HepG2 (cell line): ENCODE measurements around the gene LMAN2L. TPM values are rescaled to one million over a fixed set of nuclear protein-coding genes. Genes with fewer than 3 reads are reported as not detected.

Experiments used
- BCL6 ChIP-seq: IDR thresholded peaks from 2 replicates; pipeline ENCODE4 v1.6.1; 2016; ENCODE audit warnings: missing genetic modification reagents, missing compliant biosample characterization
- EP300 ChIP-seq, 3 experiments: sonication (generic) in 1 of 3; formaldehyde crosslinking in 1 of 3; IDR thresholded peaks; 2 replicates each; pipeline versions ENCODE4 v1.5.1 to v1.6.1; 2011 to 2020; ENCODE audit warnings: low read depth in 2 of 3, low read length in 2 of 3, borderline replicate concordance in 1 of 3, improper control_type of control experiment in 1 of 3, mild to moderate bottlenecking in 1 of 3, missing genetic modification reagents in 1 of 3, moderate library complexity in 1 of 3
- HDAC2 ChIP-seq: sonication (generic); formaldehyde crosslinking; IDR thresholded peaks from 2 replicates; pipeline ENCODE4 v1.4.0; 2020; ENCODE audit warnings: missing genetic modification reagents
- JARID2 ChIP-seq: sonication (generic); formaldehyde crosslinking; IDR thresholded peaks from 2 replicates; pipeline ENCODE4 v1.8.1; 2023; ENCODE audit warnings: missing genetic modification reagents, inconsistent platforms; ENCODE audit not compliant: insufficient replicate concordance
- KMT2A ChIP-seq: sonication (generic); formaldehyde crosslinking; IDR thresholded peaks from 2 replicates; pipeline ENCODE4 v1.4.0; 2020; ENCODE audit warnings: missing genetic modification reagents
- MEIS1 ChIP-seq: sonication (generic); formaldehyde crosslinking; IDR thresholded peaks from 2 replicates; pipeline ENCODE4 v1.9.0; 2021; ENCODE audit warnings: mild to moderate bottlenecking, missing genetic modification reagents, moderate library complexity, borderline replicate concordance
- NR1H2 ChIP-seq: sonication (generic); formaldehyde crosslinking; IDR thresholded peaks from 2 replicates; pipeline ENCODE4 v1.8.1; 2022; ENCODE audit warnings: low read depth, missing genetic modification reagents, borderline replicate concordance
- NRL ChIP-seq: sonication (generic); formaldehyde crosslinking; IDR thresholded peaks from 2 replicates; pipeline ENCODE4 v1.5.0; 2020; ENCODE audit warnings: missing genetic modification reagents, mild to moderate bottlenecking, moderate library complexity, borderline replicate concordance
- POLR2G ChIP-seq: fragments of 200-400 bp; formaldehyde crosslinking; IDR thresholded peaks from 2 replicates; pipeline ENCODE4 v1.6.1; 2018; ENCODE audit warnings: mild to moderate bottlenecking, low read depth, low read length, moderate library complexity
- SP1 ChIP-seq, 2 experiments: fragments of 450-650 bp in 1 of 2; sonication (generic) in 1 of 2; formaldehyde crosslinking in 1 of 2; IDR thresholded peaks; 2 replicates each; pipeline versions ENCODE4 v1.4.0 to v1.6.1; 2016 to 2020; ENCODE audit warnings: missing genetic modification reagents in 1 of 2
- ZFP62 ChIP-seq: sonication (generic); formaldehyde crosslinking; IDR thresholded peaks from 2 replicates; pipeline ENCODE4 v1.4.0; 2020; ENCODE audit warnings: missing genetic modification reagents
- ZNF382 ChIP-seq: sonication (generic); formaldehyde crosslinking; IDR thresholded peaks from 2 replicates; pipeline ENCODE4 v1.5.0; 2020; ENCODE audit warnings: missing genetic modification reagents, mild to moderate bottlenecking, borderline replicate concordance
- ZNF484 ChIP-seq: sonication (generic); formaldehyde crosslinking; IDR thresholded peaks from 2 replicates; pipeline ENCODE4 v1.5.1; 2020; ENCODE audit warnings: mild to moderate bottlenecking, low read depth, missing genetic modification reagents, borderline replicate concordance
- ZNF839 ChIP-seq: sonication (generic); formaldehyde crosslinking; IDR thresholded peaks from 2 replicates; pipeline ENCODE4 v1.4.0; 2020; ENCODE audit warnings: missing genetic modification reagents, mild to moderate bottlenecking, borderline replicate concordance
- polyA plus RNA-seq, 8 experiments: library from polyadenylated mRNA; depleted of rRNA in 3 of 8; stranded (reverse) in 7 of 8; unstranded in 1 of 8; fragments of >200 nt; fragmentation: Illumina TruSeq in 4 of 8; extraction: Trizol in 4 of 8; gene quantifications; 2 replicates each; pipeline versions ENCODE4 v1.2.1 to v1.2.3, GENCODE V29; 2011 to 2016; ENCODE audit warnings: low read depth in 4 of 8, missing spikeins in 1 of 8, mixed read lengths in 1 of 8; ENCODE audit not compliant: insufficient read depth in 1 of 8
- total RNA-seq, 5 experiments: library from RNA; depleted of rRNA; stranded (reverse); fragments of >200 nt; fragmentation: Illumina TruSeq; extraction: Trizol; gene quantifications; 2 replicates each; pipeline ENCODE4 v1.2.3, GENCODE V29; 2016; ENCODE audit warnings: low read depth in 1 of 5
- TF ChIP-seq, protein P1 (sequence below): sonication (generic); formaldehyde crosslinking; IDR thresholded peaks from 2 replicates; pipeline ENCODE4 v1.5.1; 2020; ENCODE audit warnings: mild to moderate bottlenecking, missing genetic modification reagents
- TF ChIP-seq, protein P2 (sequence below): sonication (generic); formaldehyde crosslinking; IDR thresholded peaks from 2 replicates; pipeline ENCODE4 v1.5.0; 2020; ENCODE audit warnings: missing genetic modification reagents, mild to moderate bottlenecking, borderline replicate concordance
- TF ChIP-seq, protein P3 (sequence below): sonication (generic); formaldehyde crosslinking; IDR thresholded peaks from 2 replicates; pipeline ENCODE4 v1.4.0; 2020; ENCODE audit warnings: missing genetic modification reagents
- TF ChIP-seq, protein P4 (sequence below): sonication (generic); formaldehyde crosslinking; IDR thresholded peaks from 2 replicates; pipeline ENCODE4 v1.5.1; 2020; ENCODE audit warnings: mild to moderate bottlenecking, missing genetic modification reagents, moderate library complexity

The LMAN2L gene
- total and polyA plus RNA-seq, 2 of the 13 experiments (the other 11 are each of a cell fraction or from before 2014, with no cell fraction given) = 39.1 to 57.9 TPM

DNA sequence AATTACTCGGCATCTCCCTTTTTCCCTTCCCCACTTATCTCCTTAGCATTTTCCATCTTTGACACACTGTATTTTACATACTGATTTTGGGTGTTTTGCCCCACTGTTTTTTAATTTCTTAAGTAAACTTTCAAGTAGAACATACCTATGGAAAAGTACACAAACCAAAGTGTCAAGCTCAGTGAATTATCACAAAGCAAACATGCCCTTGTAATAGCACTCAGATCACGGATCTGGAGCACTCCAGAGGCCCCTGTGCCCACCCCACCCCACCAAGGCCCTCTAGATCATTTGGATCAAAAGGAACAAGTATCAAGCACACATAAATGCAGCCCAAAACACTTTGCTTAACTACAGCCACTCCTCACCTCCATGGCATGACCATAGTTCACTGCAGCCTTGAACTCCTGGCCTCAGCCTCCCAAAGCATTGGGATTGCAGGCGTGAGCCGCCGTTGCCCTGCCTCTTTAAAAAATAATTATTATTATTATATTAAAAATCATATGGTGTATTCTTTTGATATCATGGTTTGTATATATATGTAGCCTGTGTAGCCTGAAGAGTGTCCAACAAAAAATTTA is 59.2 kb downstream of the LMAN2L start (continued):
- TF ChIP-seq, protein P1, sequence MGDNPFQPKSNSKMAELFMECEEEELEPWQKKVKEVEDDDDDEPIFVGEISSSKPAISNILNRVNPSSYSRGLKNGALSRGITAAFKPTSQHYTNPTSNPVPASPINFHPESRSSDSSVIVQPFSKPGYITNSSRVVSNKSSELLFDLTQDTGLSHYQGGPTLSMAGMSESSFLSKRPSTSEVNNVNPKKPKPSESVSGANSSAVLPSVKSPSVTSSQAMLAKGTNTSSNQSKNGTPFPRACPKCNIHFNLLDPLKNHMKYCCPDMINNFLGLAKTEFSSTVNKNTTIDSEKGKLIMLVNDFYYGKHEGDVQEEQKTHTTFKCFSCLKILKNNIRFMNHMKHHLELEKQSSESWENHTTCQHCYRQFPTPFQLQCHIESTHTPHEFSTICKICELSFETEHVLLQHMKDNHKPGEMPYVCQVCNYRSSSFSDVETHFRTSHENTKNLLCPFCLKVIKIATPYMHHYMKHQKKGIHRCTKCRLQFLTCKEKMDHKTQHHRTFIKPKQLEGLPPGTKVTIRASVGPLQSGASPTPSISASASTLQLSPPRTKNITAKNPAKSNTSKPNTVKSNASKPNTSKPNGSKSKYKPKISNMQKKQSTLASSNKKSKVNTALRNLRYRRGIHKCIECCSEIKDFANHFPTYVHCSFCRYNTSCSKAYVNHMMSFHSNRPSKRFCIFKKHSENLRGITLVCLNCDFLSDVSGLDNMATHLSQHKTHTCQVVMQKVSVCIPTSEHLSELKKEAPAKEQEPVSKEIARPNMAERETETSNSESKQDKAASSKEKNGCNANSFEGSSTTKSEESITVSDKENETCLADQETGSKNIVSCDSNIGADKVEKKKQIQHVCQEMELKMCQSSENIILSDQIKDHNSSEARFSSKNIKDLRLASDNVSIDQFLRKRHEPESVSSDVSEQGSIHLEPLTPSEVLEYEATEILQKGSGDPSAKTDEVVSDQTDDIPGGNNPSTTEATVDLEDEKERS (CRISPR knock-in tag) = no peak
- TF ChIP-seq NR1H2 (CRISPR knock-in tag) (no peak), HDAC2 (peak; percentile 29; the same call in 1 of the 2 replicates), ZNF382 (CRISPR knock-in tag) (no peak), ZNF484 (CRISPR knock-in tag) (no peak), SP1 (IDR thresholded peaks at IDR 0.05) (no peak), SP1 (CRISPR knock-in tag; IDR thresholded peaks at IDR 0.05) (no peak), BCL6 (CRISPR knock-in tag) (0 out of 2 replicates have a peak, but pooled peaks have one; percentile 14), EP300 (IDR thresholded peaks at IDR 0.05; ENCODE audit: low read depth in 2 of 2, low read length in 2 of 2) (peak in 1 of 2 experiments; percentile 44; a peak in 1 of 4 replicates), EP300 (CRISPR knock-in tag; IDR thresholded peaks at IDR 0.05; ENCODE audit: borderline replicate concordance) (no peak), NRL (no peak), MEIS1 (CRISPR knock-in tag) (no peak), KMT2A (CRISPR knock-in tag) (no peak), ZNF839 (CRISPR knock-in tag) (no peak), ZFP62 (no peak), POLR2G (no peak), JARID2 (CRISPR knock-in tag) (no peak)
- TF ChIP-seq, protein P2, sequence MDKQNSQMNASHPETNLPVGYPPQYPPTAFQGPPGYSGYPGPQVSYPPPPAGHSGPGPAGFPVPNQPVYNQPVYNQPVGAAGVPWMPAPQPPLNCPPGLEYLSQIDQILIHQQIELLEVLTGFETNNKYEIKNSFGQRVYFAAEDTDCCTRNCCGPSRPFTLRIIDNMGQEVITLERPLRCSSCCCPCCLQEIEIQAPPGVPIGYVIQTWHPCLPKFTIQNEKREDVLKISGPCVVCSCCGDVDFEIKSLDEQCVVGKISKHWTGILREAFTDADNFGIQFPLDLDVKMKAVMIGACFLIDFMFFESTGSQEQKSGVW = no peak
- TF ChIP-seq, protein P3, sequence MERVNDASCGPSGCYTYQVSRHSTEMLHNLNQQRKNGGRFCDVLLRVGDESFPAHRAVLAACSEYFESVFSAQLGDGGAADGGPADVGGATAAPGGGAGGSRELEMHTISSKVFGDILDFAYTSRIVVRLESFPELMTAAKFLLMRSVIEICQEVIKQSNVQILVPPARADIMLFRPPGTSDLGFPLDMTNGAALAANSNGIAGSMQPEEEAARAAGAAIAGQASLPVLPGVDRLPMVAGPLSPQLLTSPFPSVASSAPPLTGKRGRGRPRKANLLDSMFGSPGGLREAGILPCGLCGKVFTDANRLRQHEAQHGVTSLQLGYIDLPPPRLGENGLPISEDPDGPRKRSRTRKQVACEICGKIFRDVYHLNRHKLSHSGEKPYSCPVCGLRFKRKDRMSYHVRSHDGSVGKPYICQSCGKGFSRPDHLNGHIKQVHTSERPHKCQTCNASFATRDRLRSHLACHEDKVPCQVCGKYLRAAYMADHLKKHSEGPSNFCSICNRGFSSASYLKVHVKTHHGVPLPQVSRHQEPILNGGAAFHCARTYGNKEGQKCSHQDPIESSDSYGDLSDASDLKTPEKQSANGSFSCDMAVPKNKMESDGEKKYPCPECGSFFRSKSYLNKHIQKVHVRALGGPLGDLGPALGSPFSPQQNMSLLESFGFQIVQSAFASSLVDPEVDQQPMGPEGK = no peak
- TF ChIP-seq, protein P4, sequence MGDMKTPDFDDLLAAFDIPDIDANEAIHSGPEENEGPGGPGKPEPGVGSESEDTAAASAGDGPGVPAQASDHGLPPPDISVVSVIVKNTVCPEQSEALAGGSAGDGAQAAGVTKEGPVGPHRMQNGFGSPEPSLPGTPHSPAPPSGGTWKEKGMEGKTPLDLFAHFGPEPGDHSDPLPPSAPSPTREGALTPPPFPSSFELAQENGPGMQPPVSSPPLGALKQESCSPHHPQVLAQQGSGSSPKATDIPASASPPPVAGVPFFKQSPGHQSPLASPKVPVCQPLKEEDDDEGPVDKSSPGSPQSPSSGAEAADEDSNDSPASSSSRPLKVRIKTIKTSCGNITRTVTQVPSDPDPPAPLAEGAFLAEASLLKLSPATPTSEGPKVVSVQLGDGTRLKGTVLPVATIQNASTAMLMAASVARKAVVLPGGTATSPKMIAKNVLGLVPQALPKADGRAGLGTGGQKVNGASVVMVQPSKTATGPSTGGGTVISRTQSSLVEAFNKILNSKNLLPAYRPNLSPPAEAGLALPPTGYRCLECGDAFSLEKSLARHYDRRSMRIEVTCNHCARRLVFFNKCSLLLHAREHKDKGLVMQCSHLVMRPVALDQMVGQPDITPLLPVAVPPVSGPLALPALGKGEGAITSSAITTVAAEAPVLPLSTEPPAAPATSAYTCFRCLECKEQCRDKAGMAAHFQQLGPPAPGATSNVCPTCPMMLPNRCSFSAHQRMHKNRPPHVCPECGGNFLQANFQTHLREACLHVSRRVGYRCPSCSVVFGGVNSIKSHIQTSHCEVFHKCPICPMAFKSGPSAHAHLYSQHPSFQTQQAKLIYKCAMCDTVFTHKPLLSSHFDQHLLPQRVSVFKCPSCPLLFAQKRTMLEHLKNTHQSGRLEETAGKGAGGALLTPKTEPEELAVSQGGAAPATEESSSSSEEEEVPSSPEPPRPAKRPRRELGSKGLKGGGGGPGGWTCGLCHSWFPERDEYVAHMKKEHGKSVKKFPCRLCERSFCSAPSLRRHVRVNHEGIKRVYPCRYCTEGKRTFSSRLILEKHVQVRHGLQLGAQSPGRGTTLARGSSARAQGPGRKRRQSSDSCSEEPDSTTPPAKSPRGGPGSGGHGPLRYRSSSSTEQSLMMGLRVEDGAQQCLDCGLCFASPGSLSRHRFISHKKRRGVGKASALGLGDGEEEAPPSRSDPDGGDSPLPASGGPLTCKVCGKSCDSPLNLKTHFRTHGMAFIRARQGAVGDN (CRISPR knock-in tag) = no peak
